ENCODE results near the gene KSR1. TPM values are rescaled to one million over a fixed set of nuclear protein-coding genes. Genes with fewer than 3 reads are reported as not detected.
"Not testable (repeated sequence)": the region's sequence is repeated elsewhere in the genome, so short reads cannot be mapped to it uniquely, and the experiment has no call there.

KSR1 gene
- polyA plus RNA-seq, 3 donors = 45.5 to 90.5 (median 49.0) TPM

- no peak for DNase-seq (ENCODE audit: extremely low read depth in 1 of 11, low read depth in 9 of 11, low spot score in 4 of 11)
Measured at GRCh38 chr17:27424516-27424915, 31.7 kb upstream of the KSR1 start.

- DNase-seq (ENCODE audit: extremely low read depth in 1 of 11, low read depth in 9 of 11, low spot score in 4 of 11) = no peak
Measured at GRCh38 chr17:27424941-27425340, 31.3 kb upstream of the KSR1 start.

- DNase-seq (ENCODE audit: extremely low read depth in 1 of 11, low read depth in 9 of 11, low spot score in 4 of 11) = not testable (repeated sequence)
Measured at GRCh38 chr17:27425571-27425970, 30.7 kb upstream of the KSR1 start.

- no peak for DNase-seq (ENCODE audit: extremely low read depth in 1 of 11, low read depth in 9 of 11, low spot score in 4 of 11)
Measured at GRCh38 chr17:27425991-27426390, 30.3 kb upstream of the KSR1 start.

- not testable (repeated sequence) for DNase-seq (ENCODE audit: extremely low read depth in 1 of 11, low read depth in 9 of 11, low spot score in 4 of 11)
Measured at GRCh38 chr17:27426471-27426870, 29.8 kb upstream of the KSR1 start.

GRCh38 chr17:27427166-27427862 is 28.9 kb upstream of the KSR1 start:
- not testable (repeated sequence) for DNase-seq (ENCODE audit: extremely low read depth in 1 of 11, low read depth in 9 of 11, low spot score in 4 of 11)

GRCh38 chr17:27428781-27429505 is 27.3 kb upstream of the KSR1 start:
- no peak for DNase-seq (ENCODE audit: extremely low read depth in 1 of 11, low read depth in 9 of 11, low spot score in 4 of 11)

GRCh38 chr17:27429666-27430382 is 26.4 kb upstream of the KSR1 start:
- no peak for DNase-seq (ENCODE audit: extremely low read depth in 1 of 11, low read depth in 9 of 11, low spot score in 4 of 11)

- DNase-seq (ENCODE audit: extremely low read depth in 1 of 11, low read depth in 9 of 11, low spot score in 4 of 11) = no peak
Measured at GRCh38 chr17:27430383-27430840, 25.8 kb upstream of the KSR1 start.

- peak in 5 of 11 donors; percentile 3 to 18 (median 11) for DNase-seq (ENCODE audit: extremely low read depth in 1 of 11, low read depth in 9 of 11, low spot score in 4 of 11)
Measured at GRCh38 chr17:27430882-27431491, 25.3 kb upstream of the KSR1 start.

- no peak for DNase-seq (ENCODE audit: extremely low read depth in 1 of 11, low read depth in 9 of 11, low spot score in 4 of 11)
Measured at GRCh38 chr17:27433521-27433920, 22.7 kb upstream of the KSR1 start.

- not testable (repeated sequence) for DNase-seq (ENCODE audit: extremely low read depth in 1 of 11, low read depth in 9 of 11, low spot score in 4 of 11)
Measured at GRCh38 chr17:27435431-27436070, 20.7 kb upstream of the KSR1 start.

GRCh38 chr17:27438348-27438998 is 17.8 kb upstream of the KSR1 start:
- DNase-seq (ENCODE audit: extremely low read depth in 1 of 11, low read depth in 9 of 11, low spot score in 4 of 11) = no peak

- DNase-seq (ENCODE audit: extremely low read depth in 1 of 11, low read depth in 9 of 11, low spot score in 4 of 11) = no peak
Measured at GRCh38 chr17:27439342-27439741, 16.9 kb upstream of the KSR1 start.

GRCh38 chr17:27442702-27443101 is 13.5 kb upstream of the KSR1 start:
- DNase-seq (ENCODE audit: extremely low read depth in 1 of 11, low read depth in 9 of 11, low spot score in 4 of 11) = no peak

GRCh38 chr17:27443491-27443890 is 12.8 kb upstream of the KSR1 start:
- no peak for DNase-seq (ENCODE audit: extremely low read depth in 1 of 11, low read depth in 9 of 11, low spot score in 4 of 11)

- DNase-seq (ENCODE audit: extremely low read depth in 1 of 11, low read depth in 9 of 11, low spot score in 4 of 11) = no peak
Measured at GRCh38 chr17:27445971-27446370, 10.3 kb upstream of the KSR1 start.

- DNase-seq (ENCODE audit: extremely low read depth in 1 of 11, low read depth in 9 of 11, low spot score in 4 of 11) = no peak
Measured at GRCh38 chr17:27446569-27447301, 9.5 kb upstream of the KSR1 start.

Data from renal cortex interstitium (tissue), 11 donors.